GM23248 (cell line): ENCODE data around the gene NAB1.

ENCODE experiments used
- EZH2 ChIP-seq: fragments of 200-600 bp; sonication (generic); IDR thresholded peaks from 2 replicates; pipeline ENCODE4 v1.6.1; 2018; ENCODE audit warnings: antibody characterized with exemption, mild to moderate bottlenecking; ENCODE audit not compliant: insufficient read depth, poor library complexity, severe bottlenecking
- EZH2phosphoT487 ChIP-seq: fragments of 200-600 bp; sonication (generic); IDR thresholded peaks from 2 replicates; pipeline ENCODE4 v1.6.1; 2018; ENCODE audit warnings: antibody characterized with exemption, moderate library complexity, mild to moderate bottlenecking, low read depth; ENCODE audit not compliant: insufficient read depth

- TF ChIP-seq EZH2, result no peak
- no peak for TF ChIP-seq EZH2phosphoT487
Observed at GRCh38 chr2:190653231-190653630, 4.3 kb downstream of the NAB1 start.
